ENCODE data around the gene TMEM59L.
A peak's percentile ranks its signal among the peaks of the same experiment; 100 is the strongest.

Gene TMEM59L

GRCh38 chr19:18668252-18668631, 55.6 kb downstream of the TMEM59L start:
- peaks cover 12 to 16% of the 10 kb centered on the region in 2 experiments for H3K36me3 ChIP-seq (ENCODE audit: control insufficient read depth in 1 of 2, insufficient read depth in 2 of 2, low read length in 2 of 2)

DNA sequence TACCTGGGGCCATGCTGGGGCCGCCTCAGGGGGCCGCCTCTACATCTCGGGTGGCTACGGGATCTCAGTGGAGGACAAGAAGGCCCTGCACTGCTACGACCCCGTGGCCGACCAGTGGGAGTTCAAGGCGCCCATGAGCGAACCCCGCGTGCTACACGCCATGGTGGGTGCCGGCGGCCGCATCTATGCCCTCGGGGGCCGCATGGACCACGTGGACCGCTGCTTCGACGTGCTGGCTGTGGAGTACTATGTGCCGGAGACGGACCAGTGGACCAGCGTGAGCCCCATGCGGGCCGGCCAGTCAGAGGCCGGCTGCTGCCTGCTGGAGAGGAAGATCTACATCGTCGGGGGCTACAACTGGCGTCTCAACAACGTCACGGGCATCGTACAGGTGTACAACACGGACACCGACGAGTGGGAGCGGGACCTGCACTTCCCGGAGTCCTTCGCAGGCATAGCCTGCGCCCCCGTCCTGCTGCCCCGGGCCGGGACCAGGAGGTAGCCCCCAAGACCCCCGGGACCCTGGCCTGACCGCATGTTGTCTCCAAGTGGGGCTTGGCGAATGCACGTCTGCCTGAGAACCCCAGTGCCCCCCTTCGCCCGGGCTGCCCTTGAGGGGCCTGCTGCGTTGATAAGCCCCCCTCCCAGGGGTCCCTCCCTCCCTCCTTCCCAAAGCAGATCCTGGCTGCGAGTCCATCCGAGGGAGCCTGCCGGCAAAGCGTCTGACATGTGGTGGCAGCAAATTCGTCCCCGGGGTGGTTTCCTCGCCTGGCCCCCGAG, 56.3 kb downstream of the TMEM59L start:
- no peak overlapping the region for H3K18ac ChIP-seq (ENCODE audit: low read length)
- H3K4me3 ChIP-seq (ENCODE audit: low read depth, low read length), result no peak overlapping the region
- no peak overlapping the region for H2AFZ ChIP-seq (ENCODE audit: insufficient read depth, low read length, poor library complexity)
- H4K91ac ChIP-seq (ENCODE audit: low read depth, low read length), result no peak overlapping the region
- no peak overlapping the region for H3K14ac ChIP-seq (ENCODE audit: low read length)
- no peaks in the 10 kb centered on the region for H3K27me3 ChIP-seq (ENCODE audit: insufficient read depth, low read length)
- H3K79me1 ChIP-seq (ENCODE audit: low read length), result no peaks in the 10 kb centered on the region
- H3K4me1 ChIP-seq (ENCODE audit: control insufficient read depth in 1 of 2, insufficient read depth in 2 of 2, low read length in 2 of 2), result peaks cover 0 to 4% of the 10 kb centered on the region in 2 experiments
- no peak overlapping the region for H3K27ac ChIP-seq (ENCODE audit: low read depth, low read length)
- no peak overlapping the region for H2AK5ac ChIP-seq (ENCODE audit: low read length)
- H3K9me3 ChIP-seq (ENCODE audit: insufficient read depth, low read depth, low read length), result peaks cover 6% of the 10 kb centered on the region
- no peak overlapping the region for H2BK5ac ChIP-seq (ENCODE audit: low read depth, low read length, poor library complexity)
- H3K4ac ChIP-seq (ENCODE audit: low read depth, low read length), result no peak overlapping the region
- H3K36me3 ChIP-seq (ENCODE audit: control insufficient read depth in 1 of 2, insufficient read depth in 2 of 2, low read length in 2 of 2), result peaks cover 12 to 16% of the 10 kb centered on the region in 2 experiments
- H3K79me2 ChIP-seq (ENCODE audit: control insufficient read depth, insufficient read depth, low read length, poor library complexity), result no peaks in the 10 kb centered on the region
- no peak overlapping the region for H3K4me2 ChIP-seq (ENCODE audit: low read length)
- no peak for DNase-seq
- H3K9ac ChIP-seq (ENCODE audit: low read length), result no peak overlapping the region
- no peak overlapping the region for H3K23ac ChIP-seq (ENCODE audit: low read length)
- H4K8ac ChIP-seq (ENCODE audit: low read depth, low read length), result no peak overlapping the region
- no peak overlapping the region for H2BK120ac ChIP-seq (ENCODE audit: insufficient read depth, low read length, poor library complexity)
- no peak overlapping the region for H4K12ac ChIP-seq (ENCODE audit: low read depth, low read length)
- no CpG with 5 or more reads among the region's 58 CpGs for WGBS (ENCODE audit: extremely low coverage, insufficient coverage, insufficient read length)
- H2BK12ac ChIP-seq (ENCODE audit: low read length), result no peak overlapping the region

More at GRCh38 chr19:18668252-18668631, 55.6 kb downstream of the TMEM59L start:
- no peak overlapping the region for H3K14ac ChIP-seq (ENCODE audit: low read length)
- H3K4me2 ChIP-seq (ENCODE audit: low read length), result no peak overlapping the region
- H3K4me1 ChIP-seq (ENCODE audit: control insufficient read depth in 1 of 2, insufficient read depth in 2 of 2, low read length in 2 of 2), result peaks cover 3 to 6% of the 10 kb centered on the region in 2 experiments
- no peak overlapping the region for H3K9ac ChIP-seq (ENCODE audit: low read length)
- H2AK5ac ChIP-seq (ENCODE audit: low read length), result no peak overlapping the region
- H3K4me3 ChIP-seq (ENCODE audit: low read depth, low read length), result peak overlapping the region; percentile 23
- H2AFZ ChIP-seq (ENCODE audit: insufficient read depth, low read length, poor library complexity), result no peak overlapping the region
- H4K8ac ChIP-seq (ENCODE audit: low read depth, low read length), result no peak overlapping the region
- no peak overlapping the region for H4K12ac ChIP-seq (ENCODE audit: low read depth, low read length)
- no peaks in the 10 kb centered on the region for H3K79me1 ChIP-seq (ENCODE audit: low read length)
- no peaks in the 10 kb centered on the region for H3K79me2 ChIP-seq (ENCODE audit: control insufficient read depth, insufficient read depth, low read length, poor library complexity)
- H2BK12ac ChIP-seq (ENCODE audit: low read length), result no peak overlapping the region
- H3K27ac ChIP-seq (ENCODE audit: low read depth, low read length), result no peak overlapping the region
- H3K18ac ChIP-seq (ENCODE audit: low read length), result no peak overlapping the region
- H3K4ac ChIP-seq (ENCODE audit: low read depth, low read length), result no peak overlapping the region
- H2BK120ac ChIP-seq (ENCODE audit: insufficient read depth, low read length, poor library complexity), result no peak overlapping the region
- WGBS (ENCODE audit: extremely low coverage, insufficient coverage, insufficient read length), result no CpG with 5 or more reads among the region's 38 CpGs
- peaks cover 6% of the 10 kb centered on the region for H3K9me3 ChIP-seq (ENCODE audit: insufficient read depth, low read depth, low read length)
- no peak overlapping the region for H3K23ac ChIP-seq (ENCODE audit: low read length)
- H4K91ac ChIP-seq (ENCODE audit: low read depth, low read length), result no peak overlapping the region
- no peaks in the 10 kb centered on the region for H3K27me3 ChIP-seq (ENCODE audit: insufficient read depth, low read length)
- no peak overlapping the region for H2BK5ac ChIP-seq (ENCODE audit: low read depth, low read length, poor library complexity)
- DNase-seq, result no peak

- Histone ChIP-seq H3K36me3 (ENCODE audit: control insufficient read depth in 1 of 2, insufficient read depth in 2 of 2, low read length in 2 of 2) (peaks cover 12 to 16% of the 10 kb centered on the region in 2 experiments), H3K4ac (ENCODE audit: low read depth, low read length) (no peak overlapping the region), H3K4me1 (ENCODE audit: control insufficient read depth in 1 of 2, insufficient read depth in 2 of 2, low read length in 2 of 2) (no peaks in the 10 kb centered on the region), H3K27me3 (ENCODE audit: insufficient read depth, low read length) (no peaks in the 10 kb centered on the region), H3K79me2 (ENCODE audit: control insufficient read depth, insufficient read depth, low read length, poor library complexity) (no peaks in the 10 kb centered on the region), H2BK120ac (ENCODE audit: insufficient read depth, low read length, poor library complexity) (no peak overlapping the region), H3K4me3 (ENCODE audit: low read depth, low read length) (no peak overlapping the region), H3K23ac (ENCODE audit: low read length) (no peak overlapping the region), H3K27ac (ENCODE audit: low read depth, low read length) (no peak overlapping the region), H3K9me3 (ENCODE audit: insufficient read depth, low read depth, low read length) (peaks cover 6% of the 10 kb centered on the region), H4K8ac (ENCODE audit: low read depth, low read length) (no peak overlapping the region), H3K9ac (ENCODE audit: low read length) (no peak overlapping the region), H4K91ac (ENCODE audit: low read depth, low read length) (no peak overlapping the region), H2AFZ (ENCODE audit: insufficient read depth, low read length, poor library complexity) (no peak overlapping the region), H3K79me1 (ENCODE audit: low read length) (no peaks in the 10 kb centered on the region), H4K12ac (ENCODE audit: low read depth, low read length) (no peak overlapping the region), H2BK12ac (ENCODE audit: low read length) (no peak overlapping the region), H2AK5ac (ENCODE audit: low read length) (no peak overlapping the region), H3K18ac (ENCODE audit: low read length) (no peak overlapping the region), H3K4me2 (ENCODE audit: low read length) (no peak overlapping the region), H3K14ac (ENCODE audit: low read length) (no peak overlapping the region), H2BK5ac (ENCODE audit: low read depth, low read length, poor library complexity) (no peak overlapping the region)
- DNase-seq, result no peak
- WGBS (ENCODE audit: extremely low coverage, insufficient coverage, insufficient read length), result no CpG with 5 or more reads among the region's 12 CpGs
Measured at GRCh38 chr19:18669524-18669817, 56.8 kb downstream of the TMEM59L start.

DNA sequence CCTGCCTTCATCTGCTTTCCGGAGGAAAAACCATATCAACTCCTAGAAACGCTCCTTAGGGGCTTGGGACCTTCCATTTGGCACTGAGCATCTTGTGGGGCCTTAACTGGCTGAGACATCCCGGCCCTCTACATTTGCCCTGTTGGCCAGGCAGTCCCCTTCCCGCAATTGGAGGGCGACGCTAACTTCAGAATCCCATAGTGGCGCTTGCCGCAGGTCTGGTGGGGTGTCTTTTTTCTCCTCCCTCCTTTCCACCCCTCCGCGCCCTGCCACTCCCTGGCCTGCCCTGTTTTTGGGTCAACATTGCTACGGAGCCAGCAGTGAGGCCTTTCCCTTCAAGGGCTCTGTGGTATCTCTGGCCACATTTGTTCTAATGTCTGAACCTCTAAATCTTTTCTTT, 57.2 kb downstream of the TMEM59L start:
- no peak overlapping the region for H4K91ac ChIP-seq (ENCODE audit: low read depth, low read length)
- H3K9ac ChIP-seq (ENCODE audit: low read length), result no peak overlapping the region
- H3K79me1 ChIP-seq (ENCODE audit: low read length), result no peaks in the 10 kb centered on the region
- peaks cover 9% of the 10 kb centered on the region for H3K9me3 ChIP-seq (ENCODE audit: insufficient read depth, low read depth, low read length)
- H3K4ac ChIP-seq (ENCODE audit: low read depth, low read length), result no peak overlapping the region
- no peak overlapping the region for H3K27ac ChIP-seq (ENCODE audit: low read depth, low read length)
- no peaks in the 10 kb centered on the region for H3K27me3 ChIP-seq (ENCODE audit: insufficient read depth, low read length)
- H3K36me3 ChIP-seq (ENCODE audit: control insufficient read depth in 1 of 2, insufficient read depth in 2 of 2, low read length in 2 of 2), result peaks cover 12 to 16% of the 10 kb centered on the region in 2 experiments
- no peak overlapping the region for H2BK5ac ChIP-seq (ENCODE audit: low read depth, low read length, poor library complexity)
- no peak overlapping the region for H3K23ac ChIP-seq (ENCODE audit: low read length)
- no peak overlapping the region for H3K4me2 ChIP-seq (ENCODE audit: low read length)
- no peak overlapping the region for H2AK5ac ChIP-seq (ENCODE audit: low read length)
- H3K4me3 ChIP-seq (ENCODE audit: low read depth, low read length), result no peak overlapping the region
- H3K79me2 ChIP-seq (ENCODE audit: control insufficient read depth, insufficient read depth, low read length, poor library complexity), result no peaks in the 10 kb centered on the region
- WGBS (ENCODE audit: extremely low coverage, insufficient coverage, insufficient read length), result no CpG with 5 or more reads among the region's 11 CpGs
- no peak for DNase-seq
- H3K18ac ChIP-seq (ENCODE audit: low read length), result no peak overlapping the region
- H2AFZ ChIP-seq (ENCODE audit: insufficient read depth, low read length, poor library complexity), result no peak overlapping the region
- H4K12ac ChIP-seq (ENCODE audit: low read depth, low read length), result no peak overlapping the region
- no peaks in the 10 kb centered on the region for H3K4me1 ChIP-seq (ENCODE audit: control insufficient read depth in 1 of 2, insufficient read depth in 2 of 2, low read length in 2 of 2)
- no peak overlapping the region for H2BK120ac ChIP-seq (ENCODE audit: insufficient read depth, low read length, poor library complexity)
- H4K8ac ChIP-seq (ENCODE audit: low read depth, low read length), result no peak overlapping the region
- H3K14ac ChIP-seq (ENCODE audit: low read length), result no peak overlapping the region
- no peak overlapping the region for H2BK12ac ChIP-seq (ENCODE audit: low read length)
